Ovary (tissue), 9 donors: ENCODE data around the gene PTPRN2. TPM values are rescaled to one million over a fixed set of nuclear protein-coding genes. Genes with fewer than 3 reads are reported as not detected.
A peak's percentile ranks its signal among the peaks of the same experiment; 100 is the strongest.

Experiments used
- DNase-seq, 5 donors: peaks; one replicate each; pipeline ENCODE4 v3.0.0-alpha.2; 2019 to 2020
- H3K27ac ChIP-seq, 2 donors: fragments of 200-600 bp; one replicate each; pipeline versions ENCODE4 v1.5.1 to v1.8.0; 2019 to 2022
- H3K27me3 ChIP-seq: fragments of 200-600 bp; one replicate; pipeline ENCODE4 v1.8.0; 2022
- H3K36me3 ChIP-seq: fragments of 200-600 bp; sonication (generic); one replicate; pipeline ENCODE4 v1.5.1; 2019
- H3K4me1 ChIP-seq: one replicate; pipeline ENCODE4 v1.8.1; 2013; ENCODE audit warnings: mild to moderate bottlenecking, moderate library complexity; ENCODE audit not compliant: insufficient read depth
- H3K4me3 ChIP-seq: fragments of 200-600 bp; sonication (generic); one replicate; pipeline ENCODE4 v1.5.1; 2017
- H3K9me3 ChIP-seq, 2 donors: fragments of 200-600 bp in 1 of 2; sonication (generic) in 1 of 2; one replicate each; pipeline versions ENCODE4 v1.5.1 to v1.8.1; 2013 to 2019; ENCODE audit warnings: mild to moderate bottlenecking in 1 of 2, moderate library complexity in 1 of 2
- EP300 ChIP-seq: sonication (generic); formaldehyde crosslinking; IDR thresholded peaks from one replicate; pipeline ENCODE4 v1.6.1; 2017; ENCODE audit warnings: antibody characterized with exemption
- POLR2A ChIP-seq: fragments of 450-650 bp; IDR thresholded peaks from one replicate; pipeline ENCODE4 v1.6.1; 2017; ENCODE audit warnings: antibody characterized with exemption, mild to moderate bottlenecking, moderate library complexity
- WGBS, 3 donors: extraction: QIAGEN DNeasy Blood & Tissue Kit in 1 of 3; methylation state at CpG; one replicate each; pipeline versions ENCODE4 v1.1.5 to v1.1.7; 2013 to 2017; 5-methylcytosine and 5-hydroxymethylcytosine counted together
- intact Hi-C, 4 donors: fragments of 100-400 bp; cut with DNase I; formaldehyde crosslinking; loops; one replicate each; pipeline versions ENCODE4 v1.11.0 to v1.15.1; 2022 to 2023
- polyA plus RNA-seq, 2 donors: library from polyadenylated mRNA; stranded (reverse); fragments of 200-250 nt in 1 of 2; fragments of 350-450 nt in 1 of 2; fragmentation: Illumina TruSeq in 1 of 2; extraction: RNeasy Lipid Tissue Mini Kit (QIAGEN cat#74804) in 1 of 2; gene quantifications; one replicate each; pipeline ENCODE4 v1.2.3, GENCODE V29; 2013 to 2014
- total RNA-seq, 7 donors: library from RNA; depleted of rRNA in 2 of 7; stranded (reverse); fragments of >200 nt in 2 of 7; fragmentation: NEBNext Ultra II Directional in 3 of 7; extraction: Animal tissue kit (Norgen Biotek cat#: 25700) in 3 of 7; gene quantifications; one replicate each; pipeline versions ENCODE4 v1.1.0 to v1.2.4, GENCODE V29; 2016 to 2023
- TF ChIP-seq, protein P1 (sequence below), 3 donors: fragments of 450-650 bp in 2 of 3; fragments of 200-600 bp in 1 of 3; IDR thresholded peaks; one replicate each; pipeline versions ENCODE4 v1.5.1 to v1.8.0; 2016 to 2022; ENCODE audit warnings: antibody characterized with exemption in 3 of 3, mild to moderate bottlenecking in 1 of 3
- donor health status: DM: no; HTN: no; CAD: no; lungs with moderate emphysema.
- donor health status: DM: no; HTN: no; CAD: no.
- donor health status: Bipolar disorder and iron deficiency.
- donor health status: DM: yes; HTN: yes; CAD: no.
- donor health status: DM: no; HTN: no; CAD: no.
- donor health status: DM: yes; HTN: yes; CAD: no.

Gene PTPRN2
- total and polyA plus RNA-seq, 9 donors: 3.5 to 11.1 (median 5.9) TPM

DNA sequence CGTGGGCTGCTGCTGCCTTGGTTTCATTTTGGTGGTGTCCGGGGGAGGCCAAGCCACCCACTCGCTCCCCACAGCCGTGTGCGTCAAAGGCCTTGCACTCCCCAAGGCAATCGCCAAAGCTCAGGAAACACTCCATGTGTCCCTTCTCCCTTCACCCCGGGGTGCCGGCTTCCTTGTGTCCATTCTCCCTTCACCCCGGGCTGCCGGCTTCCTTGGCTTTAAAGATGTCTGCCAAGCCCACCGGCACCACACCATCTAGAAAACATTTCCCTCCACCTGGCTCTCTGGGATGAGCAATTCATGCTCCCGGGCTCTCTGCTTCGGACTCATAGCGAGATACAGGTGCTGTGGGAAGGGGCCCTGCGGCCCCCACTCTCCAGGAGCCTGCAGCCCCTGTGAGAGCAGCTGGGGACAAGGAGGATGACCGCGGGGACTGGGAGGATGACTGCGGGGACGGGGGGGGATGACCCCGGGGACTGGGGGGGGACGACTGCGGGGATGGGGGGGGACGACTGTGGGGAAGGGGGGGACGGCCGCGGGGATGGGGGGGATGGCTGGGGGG is 928.7 kb downstream of the PTPRN2 start:
- intact Hi-C loops: no loop called here
- H3K27ac ChIP-seq: no peak overlapping the region
- peak in 1 of 5 donors; percentile 13 for DNase-seq
- H3K27me3 ChIP-seq: no peaks in the 10 kb centered on the region
- H3K36me3 ChIP-seq: no peaks in the 10 kb centered on the region
- peaks cover 4% of the 10 kb centered on the region for H3K4me1 ChIP-seq
- no peak overlapping the region for H3K4me3 ChIP-seq
- WGBS, 3 donors: 69 to 79% (median 75%) methylated on average over 26 of the region's 26 CpGs
- H3K9me3 ChIP-seq: no peaks in the 10 kb centered on the region
- TF ChIP-seq POLR2A: no peak
- no peak for TF ChIP-seq EP300
- TF ChIP-seq, protein P1, sequence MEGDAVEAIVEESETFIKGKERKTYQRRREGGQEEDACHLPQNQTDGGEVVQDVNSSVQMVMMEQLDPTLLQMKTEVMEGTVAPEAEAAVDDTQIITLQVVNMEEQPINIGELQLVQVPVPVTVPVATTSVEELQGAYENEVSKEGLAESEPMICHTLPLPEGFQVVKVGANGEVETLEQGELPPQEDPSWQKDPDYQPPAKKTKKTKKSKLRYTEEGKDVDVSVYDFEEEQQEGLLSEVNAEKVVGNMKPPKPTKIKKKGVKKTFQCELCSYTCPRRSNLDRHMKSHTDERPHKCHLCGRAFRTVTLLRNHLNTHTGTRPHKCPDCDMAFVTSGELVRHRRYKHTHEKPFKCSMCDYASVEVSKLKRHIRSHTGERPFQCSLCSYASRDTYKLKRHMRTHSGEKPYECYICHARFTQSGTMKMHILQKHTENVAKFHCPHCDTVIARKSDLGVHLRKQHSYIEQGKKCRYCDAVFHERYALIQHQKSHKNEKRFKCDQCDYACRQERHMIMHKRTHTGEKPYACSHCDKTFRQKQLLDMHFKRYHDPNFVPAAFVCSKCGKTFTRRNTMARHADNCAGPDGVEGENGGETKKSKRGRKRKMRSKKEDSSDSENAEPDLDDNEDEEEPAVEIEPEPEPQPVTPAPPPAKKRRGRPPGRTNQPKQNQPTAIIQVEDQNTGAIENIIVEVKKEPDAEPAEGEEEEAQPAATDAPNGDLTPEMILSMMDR (IDR thresholded peaks at IDR 0.05): no peak

DNA sequence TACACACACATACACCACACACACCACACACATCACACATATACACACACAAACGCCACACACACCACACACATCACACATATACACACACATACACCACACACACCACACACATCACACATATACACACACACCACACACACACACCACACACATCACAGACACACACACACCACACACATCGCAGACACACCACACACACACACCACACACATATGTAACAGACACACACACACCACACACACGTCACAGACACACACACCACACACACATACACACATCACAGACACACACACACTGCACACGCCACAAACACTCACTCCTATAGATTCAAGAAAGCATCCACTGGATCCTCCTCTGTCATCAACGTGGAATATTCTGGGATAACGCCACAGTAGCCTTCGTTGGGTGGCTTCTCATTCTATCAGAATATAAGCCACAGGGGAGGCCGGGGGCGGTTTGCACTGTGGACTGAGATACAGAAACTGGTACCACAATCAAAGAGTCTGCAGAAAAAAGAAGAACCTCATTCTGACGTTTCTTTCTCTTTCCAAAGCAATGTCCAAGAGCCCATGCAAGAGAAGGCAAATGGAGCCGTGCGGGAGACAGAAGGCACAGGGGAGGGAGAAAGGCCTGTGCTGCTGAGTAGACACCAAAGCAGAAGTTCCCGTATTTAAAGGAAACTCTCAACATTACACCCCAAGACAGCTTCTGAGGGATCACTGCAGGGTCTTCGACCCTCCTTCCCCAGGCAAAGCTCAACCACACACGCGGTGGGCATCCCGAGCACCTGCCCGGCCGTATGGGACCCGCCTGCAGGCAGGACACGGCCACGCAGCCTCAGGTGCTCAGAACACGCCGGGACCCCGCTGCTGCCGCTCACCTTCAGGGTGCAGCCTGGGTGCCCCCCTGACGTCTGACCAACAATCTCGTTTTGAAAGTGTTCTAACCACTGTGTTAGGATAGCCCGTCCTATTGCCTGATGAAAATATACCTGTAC is 929.6 kb downstream of the PTPRN2 start:
- H3K36me3 ChIP-seq: no peaks in the 10 kb centered on the region
- H3K4me1 ChIP-seq: peaks cover 2% of the 10 kb centered on the region
- no peak overlapping the region for H3K4me3 ChIP-seq
- H3K27me3 ChIP-seq: no peaks in the 10 kb centered on the region
- WGBS, 3 donors: 86 to 89% (median 89%) methylated on average over 29 of the region's 29 CpGs
- no peak overlapping the region for H3K27ac ChIP-seq
- intact Hi-C loops: no loop called here
- no peaks in the 10 kb centered on the region for H3K9me3 ChIP-seq
- TF ChIP-seq EP300: no peak
- TF ChIP-seq, protein P1 (IDR thresholded peaks at IDR 0.05): no peak
- TF ChIP-seq POLR2A: no peak
- no peak for DNase-seq

DNA sequence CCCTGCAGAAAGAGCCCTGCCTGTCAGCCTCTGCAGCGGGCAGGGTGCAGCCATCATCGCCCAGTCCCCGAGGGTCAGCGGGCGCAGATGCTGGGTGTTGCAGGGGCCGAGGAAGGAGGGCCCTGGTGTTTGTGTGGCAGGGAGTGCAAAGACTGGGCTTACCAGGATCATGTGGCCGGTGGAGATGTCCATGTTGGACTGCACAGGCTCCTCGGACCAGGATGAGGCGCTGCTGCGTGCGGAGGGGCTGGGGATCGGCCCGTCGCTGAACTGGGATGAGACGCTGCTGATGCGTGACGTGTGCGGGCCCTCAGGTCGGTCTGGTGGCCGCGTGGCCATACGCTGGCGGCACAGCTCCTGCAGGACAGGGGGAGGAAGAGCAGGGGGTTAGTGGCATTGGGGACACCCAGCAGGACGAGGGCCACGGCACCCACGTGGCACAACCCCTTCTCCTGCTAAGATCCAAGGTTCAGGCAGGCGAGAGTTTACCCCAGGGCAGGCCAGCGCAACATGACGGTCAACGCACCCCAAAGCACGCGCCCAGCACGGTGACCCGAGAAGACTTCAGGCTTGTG is 931.3 kb downstream of the PTPRN2 start:
- DNase-seq: no peak
- Histone ChIP-seq H3K27ac (no peak overlapping the region), H3K4me1 (no peaks in the 10 kb centered on the region), H3K9me3 (no peaks in the 10 kb centered on the region), H3K4me3 (no peak overlapping the region), H3K27me3 (no peaks in the 10 kb centered on the region), H3K36me3 (no peaks in the 10 kb centered on the region)
- intact Hi-C loops: no loop called here
- TF ChIP-seq, protein P1 (IDR thresholded peaks at IDR 0.05): no peak
- no peak for TF ChIP-seq EP300
- no peak for TF ChIP-seq POLR2A
- 89 to 95% (median 95%) methylated on average over 34 of the region's 34 CpGs for WGBS, 3 donors

DNA sequence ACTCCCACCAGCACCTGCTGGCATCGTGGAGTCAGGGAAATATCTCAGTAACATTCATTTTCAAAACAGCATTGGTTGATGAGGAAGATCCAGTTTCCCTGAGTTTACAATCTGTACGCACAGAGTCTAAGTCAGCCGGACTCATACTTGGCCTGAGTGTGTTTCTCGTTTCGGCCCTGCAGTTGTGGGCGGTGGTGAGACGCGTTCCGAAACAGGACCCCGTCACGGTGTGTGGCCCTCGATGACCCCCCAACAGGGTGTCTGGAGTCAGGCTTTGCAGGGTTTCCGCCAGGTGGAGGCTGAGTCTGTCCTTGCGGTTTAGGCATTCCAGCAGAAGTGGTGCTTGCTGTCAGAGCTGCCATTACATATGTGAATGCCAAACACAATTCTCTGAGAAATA is 933.3 kb downstream of the PTPRN2 start:
- no peaks in the 10 kb centered on the region for H3K36me3 ChIP-seq
- H3K9me3 ChIP-seq: no peaks in the 10 kb centered on the region
- no peaks in the 10 kb centered on the region for H3K4me1 ChIP-seq
- no peak for TF ChIP-seq EP300
- TF ChIP-seq, protein P1 (IDR thresholded peaks at IDR 0.05): no peak
- TF ChIP-seq POLR2A: no peak
- DNase-seq: no peak
- WGBS, 3 donors: 81 to 86% (median 84%) methylated on average over 14 of the region's 14 CpGs
- H3K27ac ChIP-seq: no peak overlapping the region
- intact Hi-C loops: no loop called here
- no peak overlapping the region for H3K4me3 ChIP-seq
- no peaks in the 10 kb centered on the region for H3K27me3 ChIP-seq
